G401 (cell line): ENCODE results near the gene SLC25A38. TPM values are rescaled to one million over a fixed set of nuclear protein-coding genes. Genes with fewer than 3 reads are reported as not detected.
A peak's percentile ranks its signal among the peaks of the same experiment; 100 is the strongest.
"Not testable (repeated sequence)": the region's sequence is repeated elsewhere in the genome, so short reads cannot be mapped to it uniquely, and the experiment has no call there.

Experiments
- DNase-seq: peaks from one replicate; pipeline ENCODE4 v3.0.0-alpha.2; 2015; ENCODE audit warnings: low spot score
- in situ Hi-C: cut with HindIII; loops from 2 replicates; pipeline ENCODE4 v1.10.0; 2016; ENCODE audit warnings: low sequenced_read_pairs, mixed read lengths
- total RNA-seq: library from RNA; depleted of rRNA; stranded (reverse); fragments of >200 nt; shearing (Covaris generic); gene quantifications from 2 replicates; pipeline ENCODE4 v1.2.3, GENCODE V29; 2014

The SLC25A38 gene
- total RNA-seq, 1 experiment from 2014 or later, result 41.6 TPM

- in situ Hi-C loops, result not testable (repeated sequence)
Observed at GRCh38 chr3:39370450-39370849, 12.7 kb upstream of the SLC25A38 start.

GRCh38 chr3:39372833-39373232, 10.3 kb upstream of the SLC25A38 start:
- in situ Hi-C loops, result no loop called here
- no peak for DNase-seq

More at GRCh38 chr3:39370450-39370849, 12.7 kb upstream of the SLC25A38 start:
- DNase-seq, result not testable (repeated sequence)

GRCh38 chr3:39376959-39377634, 6.1 kb upstream of the SLC25A38 start:
- in situ Hi-C loops, result no loop called here

DNA sequence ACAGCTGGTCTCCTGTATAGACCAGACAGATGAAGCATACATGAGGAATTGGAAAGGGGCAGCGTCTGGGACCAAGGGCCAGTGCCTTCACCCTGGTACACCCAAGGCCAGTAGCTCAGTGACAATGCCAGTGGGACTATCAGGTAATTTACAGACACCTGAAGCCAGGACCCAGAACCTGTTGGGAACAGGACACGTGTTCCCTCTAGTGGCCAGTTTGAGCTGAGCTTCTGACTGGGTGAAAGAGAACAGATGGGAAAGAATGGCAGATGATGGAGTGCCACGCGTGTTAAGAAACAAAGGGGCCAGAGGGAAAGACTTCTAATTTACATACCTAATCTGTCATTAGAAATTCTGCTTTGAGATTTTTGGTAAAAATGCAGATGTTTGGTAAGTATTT, 5.1 kb upstream of the SLC25A38 start:
- in situ Hi-C loops, result no loop called here
- peak; percentile 63 for DNase-seq

More at GRCh38 chr3:39376959-39377634, 6.1 kb upstream of the SLC25A38 start:
- DNase-seq, result no peak

DNA sequence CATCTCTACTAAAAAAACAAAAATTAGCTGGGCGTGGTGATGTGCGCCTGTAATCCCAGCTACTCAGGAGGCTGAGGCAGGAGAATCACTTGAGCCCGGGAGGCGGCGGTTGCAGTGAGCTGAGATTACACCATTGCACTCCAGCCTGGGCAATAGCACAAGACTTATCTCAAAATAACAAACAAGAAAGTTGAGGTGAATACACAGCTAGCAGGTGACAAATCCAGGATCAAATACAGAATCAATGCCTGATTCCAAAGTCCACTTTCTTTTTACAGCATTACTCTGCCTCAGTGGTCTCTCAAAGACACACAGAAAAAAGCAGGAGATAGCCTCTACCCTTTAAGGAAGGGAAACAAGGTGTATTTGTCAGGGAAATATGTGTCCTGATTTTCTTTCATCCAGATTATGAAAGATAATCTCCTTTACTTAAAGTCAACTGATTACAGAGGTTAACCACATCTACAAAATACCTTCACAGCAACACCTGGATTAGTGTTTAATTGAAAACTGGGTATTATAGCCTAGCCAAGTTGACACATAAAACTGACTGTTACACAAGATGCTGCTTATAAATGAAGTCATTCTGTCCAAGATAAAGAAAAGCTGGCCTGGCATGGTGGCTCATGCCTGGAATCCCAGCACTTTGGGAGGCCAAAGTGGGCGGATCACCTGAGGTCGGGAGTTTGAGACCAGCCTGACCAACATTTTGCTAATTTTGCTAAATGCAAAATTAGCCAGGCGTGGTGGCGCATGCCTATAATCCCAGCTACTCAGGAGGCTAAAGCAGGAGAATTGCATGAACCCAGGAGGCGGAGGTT, 4.0 kb upstream of the SLC25A38 start:
- no peak for DNase-seq
- in situ Hi-C loops, result no loop called here

DNA sequence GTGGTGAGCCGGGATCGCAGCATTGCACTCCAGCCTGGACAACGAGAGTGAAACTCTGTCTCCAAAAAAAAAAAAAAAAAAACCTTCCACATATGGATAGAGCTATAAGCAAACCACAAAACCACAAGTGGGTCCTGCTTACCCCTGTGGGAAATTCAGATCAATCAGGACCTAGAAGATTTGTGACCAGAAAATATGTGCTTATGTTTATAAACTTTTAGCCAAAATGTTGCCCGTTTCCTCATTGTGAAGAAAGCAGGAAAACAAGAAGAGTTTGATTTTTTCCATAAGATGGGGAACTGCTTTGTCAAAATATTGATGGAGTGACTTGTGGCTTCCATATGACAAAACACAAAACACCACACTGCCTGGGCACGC, 3.4 kb upstream of the SLC25A38 start:
- in situ Hi-C loops, result no loop called here

GRCh38 chr3:39381432-39381831, 1.7 kb upstream of the SLC25A38 start:
- no peak for DNase-seq
- in situ Hi-C loops, result no loop called here

More for the DNA sequence above, 3.4 kb upstream of the SLC25A38 start:
- DNase-seq, result no peak

- in situ Hi-C loops, result no loop called here
- DNase-seq, result peak; percentile 95
Observed at GRCh38 chr3:39383881-39384664, 903 bp downstream of the SLC25A38 start.

- DNase-seq, result no peak
- in situ Hi-C loops, result no loop called here
Observed at GRCh38 chr3:39384665-39385000, 1.5 kb downstream of the SLC25A38 start.

DNA sequence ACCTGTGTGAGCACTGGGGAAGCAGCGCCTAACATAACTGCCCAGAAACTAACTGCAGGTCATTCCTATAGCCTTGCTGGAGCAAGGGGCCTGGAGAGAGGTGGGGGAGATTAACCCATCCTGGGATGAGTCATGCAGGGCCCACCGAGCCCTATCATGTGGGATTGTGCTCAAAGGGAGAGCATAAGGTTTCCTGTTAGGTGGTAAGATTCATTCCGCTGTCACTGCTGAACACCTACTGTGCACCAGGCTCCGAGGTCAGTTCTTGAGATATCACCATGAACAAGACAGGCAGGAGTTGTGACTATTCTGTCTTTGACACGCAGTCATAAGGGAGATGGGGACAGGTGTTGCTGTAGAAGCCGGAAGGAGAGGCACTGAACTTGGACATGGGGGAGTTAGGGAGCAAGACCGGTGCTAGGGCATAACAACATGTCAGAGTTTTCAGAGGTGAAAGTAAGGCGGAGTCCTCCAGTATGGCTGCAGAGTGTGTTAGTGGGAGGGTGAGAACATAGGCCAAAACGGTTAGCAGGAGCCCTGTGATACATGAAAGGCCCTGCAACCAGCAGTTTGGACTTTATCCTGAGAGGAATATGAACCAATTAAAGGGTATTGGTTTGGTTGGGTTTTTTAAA, 2.4 kb downstream of the SLC25A38 start:
- in situ Hi-C loops, result no loop called here
- no peak for DNase-seq

DNA sequence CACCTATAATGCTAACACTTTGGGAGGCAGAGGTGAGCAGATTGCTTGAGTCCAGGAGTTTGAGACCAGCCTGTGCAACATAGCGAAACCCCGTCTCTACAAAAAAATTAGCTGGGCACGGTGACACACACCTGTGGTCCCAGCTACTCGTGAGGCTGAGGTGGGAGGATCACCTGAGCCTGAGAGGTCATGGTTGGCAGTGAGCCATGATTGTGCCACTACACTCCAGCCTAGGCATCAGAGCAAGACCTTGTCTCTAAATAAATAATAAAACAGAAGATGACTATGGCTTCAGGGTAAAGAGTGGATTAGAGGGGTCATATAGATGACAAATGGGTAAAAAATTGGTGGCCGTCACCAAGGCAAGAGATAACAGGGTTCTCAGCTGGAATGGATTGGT, 3.1 kb downstream of the SLC25A38 start:
- in situ Hi-C loops, result no loop called here
- no peak for DNase-seq

DNA sequence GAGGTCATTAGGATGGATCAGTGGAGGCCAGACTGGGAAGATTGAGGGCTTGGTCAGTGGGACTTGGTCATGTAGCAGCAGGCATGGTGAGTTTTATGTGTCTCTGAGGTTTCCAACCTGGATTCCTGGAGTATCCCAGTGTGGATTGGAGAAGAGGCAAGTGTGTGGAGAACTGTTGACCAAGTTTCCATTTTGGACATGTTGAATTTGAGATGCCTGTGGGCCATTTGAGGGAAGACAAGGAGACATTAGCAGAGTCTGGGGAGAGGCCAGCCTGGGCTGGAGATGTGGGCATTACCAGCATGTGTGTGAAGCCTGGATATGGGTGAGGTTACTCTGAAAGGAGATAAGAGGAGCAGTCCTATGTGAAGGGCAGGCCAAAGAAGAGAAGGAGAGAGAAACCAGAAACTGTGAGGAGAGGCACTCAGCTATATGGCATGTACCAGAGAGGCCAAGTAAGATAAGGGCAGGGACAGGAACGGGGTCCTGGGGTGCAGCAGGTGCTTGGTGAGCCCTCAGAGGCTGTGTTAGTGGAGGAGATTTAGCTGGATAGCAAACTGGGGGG, 4.3 kb downstream of the SLC25A38 start:
- in situ Hi-C loops, result no loop called here
- DNase-seq, result no peak

DNA sequence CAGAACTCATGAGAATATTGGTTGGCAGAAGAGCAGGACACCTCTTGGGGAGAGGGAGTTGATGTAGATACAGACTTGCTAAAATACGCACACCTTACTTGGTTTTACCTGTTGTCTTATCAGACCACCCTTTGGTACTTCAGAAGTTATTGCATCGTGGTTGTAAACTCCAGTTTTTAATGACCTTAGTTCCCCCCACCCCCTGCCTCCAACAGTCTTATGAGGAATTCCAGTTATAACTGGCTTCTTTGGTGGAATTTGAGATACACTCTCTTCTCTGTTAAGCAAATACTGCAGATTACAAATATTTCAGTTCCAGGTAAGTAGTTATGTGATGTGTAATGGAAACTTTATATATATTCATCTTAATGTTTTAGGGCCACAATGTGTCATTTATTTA, 5.0 kb downstream of the SLC25A38 start:
- no peak for DNase-seq
- in situ Hi-C loops, result no loop called here

- DNase-seq, result no peak
- in situ Hi-C loops, result no loop called here
Observed at GRCh38 chr3:39388741-39389248, 5.6 kb downstream of the SLC25A38 start.

- DNase-seq, result no peak
- in situ Hi-C loops, result no loop called here
Observed at GRCh38 chr3:39390181-39390580, 7.0 kb downstream of the SLC25A38 start.

- in situ Hi-C loops, result no loop called here
- no peak for DNase-seq
Observed at GRCh38 chr3:39396690-39397089, 13.5 kb downstream of the SLC25A38 start.

GRCh38 chr3:39398700-39399099, 15.5 kb downstream of the SLC25A38 start:
- in situ Hi-C loops, result no loop called here
- no peak for DNase-seq

DNA sequence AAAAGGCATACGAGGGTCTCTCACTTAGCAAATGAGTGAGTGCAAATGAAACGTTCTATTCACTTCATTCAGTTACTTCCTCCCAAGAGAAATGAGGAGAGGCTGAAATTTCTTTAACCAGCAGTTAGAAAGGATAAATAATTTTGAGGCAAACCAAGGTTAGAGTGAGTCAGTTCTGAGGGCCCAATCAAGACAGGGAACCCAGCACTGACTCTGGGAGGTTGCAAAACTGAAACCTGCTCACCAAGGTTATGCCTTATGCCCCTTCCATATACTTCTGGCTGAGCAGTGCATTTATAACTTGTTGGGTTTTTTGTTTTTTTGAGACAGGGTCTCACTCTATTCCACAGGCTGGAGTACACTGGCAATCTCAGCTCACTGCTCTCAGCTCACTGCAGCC, 18.8 kb downstream of the SLC25A38 start:
- no peak for DNase-seq
- in situ Hi-C loops, result no loop called here
